WI38 (cell line): ENCODE measurements around the gene EVPLL.

Experiments
- H3K4me3 ChIP-seq: 2 replicates; pipeline ENCODE4 v1.5.1; 2011; ENCODE audit warnings: low read depth, mild to moderate bottlenecking, control low read depth, low read length
- TF ChIP-seq, protein P1 (sequence below): IDR thresholded peaks from 2 replicates; pipeline ENCODE4 v1.5.1; 2012; ENCODE audit warnings: low read depth, mild to moderate bottlenecking, control low read depth, low read length

Gene EVPLL

DNA sequence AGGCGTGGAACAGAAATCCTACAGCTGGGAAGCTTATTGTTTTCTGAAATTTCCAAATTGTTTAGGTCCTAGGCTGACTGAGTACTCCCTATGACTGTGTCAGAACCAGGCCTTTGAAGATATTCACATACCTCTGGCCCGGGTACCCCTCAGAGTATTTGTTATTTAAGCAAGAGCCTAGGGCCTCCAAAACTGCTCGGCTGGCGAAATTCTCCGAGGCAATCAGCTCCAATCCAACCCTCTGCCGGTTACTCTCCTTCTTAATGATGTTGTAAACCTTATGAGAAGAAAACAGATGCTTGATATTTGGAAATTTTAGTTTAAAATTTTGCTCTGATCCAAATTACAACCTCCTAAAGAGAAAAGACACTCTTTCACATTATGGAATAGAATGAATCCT is 24.0 kb upstream of the EVPLL start:
- no peak overlapping the region for H3K4me3 ChIP-seq
- TF ChIP-seq, protein P1, sequence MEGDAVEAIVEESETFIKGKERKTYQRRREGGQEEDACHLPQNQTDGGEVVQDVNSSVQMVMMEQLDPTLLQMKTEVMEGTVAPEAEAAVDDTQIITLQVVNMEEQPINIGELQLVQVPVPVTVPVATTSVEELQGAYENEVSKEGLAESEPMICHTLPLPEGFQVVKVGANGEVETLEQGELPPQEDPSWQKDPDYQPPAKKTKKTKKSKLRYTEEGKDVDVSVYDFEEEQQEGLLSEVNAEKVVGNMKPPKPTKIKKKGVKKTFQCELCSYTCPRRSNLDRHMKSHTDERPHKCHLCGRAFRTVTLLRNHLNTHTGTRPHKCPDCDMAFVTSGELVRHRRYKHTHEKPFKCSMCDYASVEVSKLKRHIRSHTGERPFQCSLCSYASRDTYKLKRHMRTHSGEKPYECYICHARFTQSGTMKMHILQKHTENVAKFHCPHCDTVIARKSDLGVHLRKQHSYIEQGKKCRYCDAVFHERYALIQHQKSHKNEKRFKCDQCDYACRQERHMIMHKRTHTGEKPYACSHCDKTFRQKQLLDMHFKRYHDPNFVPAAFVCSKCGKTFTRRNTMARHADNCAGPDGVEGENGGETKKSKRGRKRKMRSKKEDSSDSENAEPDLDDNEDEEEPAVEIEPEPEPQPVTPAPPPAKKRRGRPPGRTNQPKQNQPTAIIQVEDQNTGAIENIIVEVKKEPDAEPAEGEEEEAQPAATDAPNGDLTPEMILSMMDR, result no peak

DNA sequence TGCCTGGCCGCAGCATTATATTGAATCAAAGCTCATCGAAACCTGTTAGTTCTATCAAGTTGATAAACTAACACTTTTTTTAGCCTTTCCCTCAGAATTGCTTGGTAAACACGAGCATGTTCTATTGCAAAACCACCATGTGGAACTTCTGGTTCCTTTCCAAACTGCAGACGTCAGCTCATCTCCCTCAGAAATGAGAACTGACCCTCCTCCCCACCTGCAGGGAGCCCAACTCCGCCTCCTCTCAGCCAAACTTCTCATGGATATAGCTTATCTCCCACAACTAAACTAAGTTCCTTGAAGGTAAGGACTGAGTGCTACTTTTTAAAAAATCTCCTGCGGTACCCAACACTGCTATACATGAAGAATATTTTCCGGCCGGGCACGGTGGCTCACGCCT is 21.0 kb upstream of the EVPLL start:
- TF ChIP-seq, protein P1, result no peak

DNA sequence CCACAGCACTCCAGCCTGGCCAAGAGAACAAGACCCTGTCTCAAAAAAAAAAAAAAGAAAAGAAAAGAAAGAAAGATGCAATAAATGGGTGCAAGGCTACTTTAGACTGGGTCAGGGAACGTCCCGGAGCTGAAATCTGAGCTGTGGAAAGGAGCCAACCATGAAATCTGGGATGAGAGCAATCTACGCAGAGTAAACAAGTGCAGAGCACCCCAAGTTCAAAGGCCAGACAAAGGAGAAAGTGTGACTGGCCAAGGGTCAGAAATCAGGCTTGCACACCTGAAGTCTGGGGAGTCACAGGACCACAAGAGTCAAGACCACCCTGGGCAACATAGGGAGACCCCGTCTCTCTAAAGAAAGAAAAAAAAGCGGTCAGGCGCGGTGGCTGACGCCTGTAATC is 17.1 kb upstream of the EVPLL start:
- no peak overlapping the region for H3K4me3 ChIP-seq
- TF ChIP-seq, protein P1, result no peak

More for the DNA sequence above, 21.0 kb upstream of the EVPLL start:
- H3K4me3 ChIP-seq, result no peak overlapping the region

DNA sequence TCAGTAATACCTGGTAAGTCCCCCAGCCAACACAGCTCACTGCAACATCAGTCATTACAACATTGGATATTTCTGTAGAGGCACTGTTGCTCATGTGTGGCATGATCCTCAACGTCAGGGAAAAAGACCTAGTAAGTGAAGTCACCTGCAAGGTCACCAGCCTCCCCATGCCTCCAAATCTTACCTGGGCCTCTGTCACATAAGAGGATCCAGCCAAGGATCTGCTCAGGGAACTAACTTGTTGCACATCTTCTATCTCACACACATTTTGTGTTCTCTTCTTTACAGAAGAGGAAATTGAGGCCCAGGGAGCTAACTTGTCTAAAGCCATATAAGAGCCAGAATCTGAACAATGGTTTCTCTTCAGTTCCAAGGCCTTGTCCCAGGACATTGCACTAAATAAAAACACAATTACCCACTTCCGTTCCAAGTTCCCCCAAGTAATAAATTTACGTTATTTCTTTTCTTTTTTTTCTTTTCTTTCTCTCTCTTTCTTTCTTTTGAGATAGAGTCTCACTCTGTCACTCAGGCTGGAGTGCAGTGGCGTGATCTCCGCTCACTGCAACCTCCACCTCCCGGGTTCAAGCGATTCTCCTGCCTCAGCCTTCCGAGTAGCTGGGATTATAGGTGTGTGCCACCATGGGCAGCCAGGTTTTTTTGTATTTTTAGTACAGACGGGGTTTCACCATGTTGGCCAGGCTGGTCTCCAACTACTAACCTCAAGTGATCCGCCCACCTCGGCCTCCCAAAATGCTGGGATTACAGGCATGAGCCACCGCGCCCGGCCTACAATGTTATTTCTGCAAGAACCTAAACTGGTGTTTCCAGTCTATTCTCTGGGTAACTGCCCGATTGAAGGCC is 15.5 kb upstream of the EVPLL start:
- peak overlapping the region; percentile 78 for H3K4me3 ChIP-seq
- TF ChIP-seq, protein P1, result no peak

DNA sequence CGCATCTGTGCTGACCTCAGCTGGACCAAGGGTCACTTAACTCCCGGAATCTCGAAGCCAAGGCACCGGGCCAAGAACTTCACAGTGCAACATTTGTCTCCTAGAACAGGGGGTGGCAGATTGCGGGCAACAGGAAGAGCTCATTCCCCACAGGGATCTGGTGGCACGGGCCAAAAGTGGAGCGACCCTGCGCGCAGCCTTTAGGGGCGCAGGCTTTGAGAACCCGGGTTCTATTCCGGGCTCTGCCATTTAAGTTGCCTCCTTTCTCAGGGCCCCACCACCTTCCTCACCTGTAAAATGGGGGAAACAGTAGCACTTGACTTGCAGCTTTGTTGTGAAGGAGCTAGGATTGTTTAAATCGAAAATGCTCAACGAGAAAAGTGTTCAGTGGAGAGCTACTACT is 14.9 kb upstream of the EVPLL start:
- TF ChIP-seq, protein P1, result no peak
- peak overlapping the region; percentile 78 for H3K4me3 ChIP-seq

DNA sequence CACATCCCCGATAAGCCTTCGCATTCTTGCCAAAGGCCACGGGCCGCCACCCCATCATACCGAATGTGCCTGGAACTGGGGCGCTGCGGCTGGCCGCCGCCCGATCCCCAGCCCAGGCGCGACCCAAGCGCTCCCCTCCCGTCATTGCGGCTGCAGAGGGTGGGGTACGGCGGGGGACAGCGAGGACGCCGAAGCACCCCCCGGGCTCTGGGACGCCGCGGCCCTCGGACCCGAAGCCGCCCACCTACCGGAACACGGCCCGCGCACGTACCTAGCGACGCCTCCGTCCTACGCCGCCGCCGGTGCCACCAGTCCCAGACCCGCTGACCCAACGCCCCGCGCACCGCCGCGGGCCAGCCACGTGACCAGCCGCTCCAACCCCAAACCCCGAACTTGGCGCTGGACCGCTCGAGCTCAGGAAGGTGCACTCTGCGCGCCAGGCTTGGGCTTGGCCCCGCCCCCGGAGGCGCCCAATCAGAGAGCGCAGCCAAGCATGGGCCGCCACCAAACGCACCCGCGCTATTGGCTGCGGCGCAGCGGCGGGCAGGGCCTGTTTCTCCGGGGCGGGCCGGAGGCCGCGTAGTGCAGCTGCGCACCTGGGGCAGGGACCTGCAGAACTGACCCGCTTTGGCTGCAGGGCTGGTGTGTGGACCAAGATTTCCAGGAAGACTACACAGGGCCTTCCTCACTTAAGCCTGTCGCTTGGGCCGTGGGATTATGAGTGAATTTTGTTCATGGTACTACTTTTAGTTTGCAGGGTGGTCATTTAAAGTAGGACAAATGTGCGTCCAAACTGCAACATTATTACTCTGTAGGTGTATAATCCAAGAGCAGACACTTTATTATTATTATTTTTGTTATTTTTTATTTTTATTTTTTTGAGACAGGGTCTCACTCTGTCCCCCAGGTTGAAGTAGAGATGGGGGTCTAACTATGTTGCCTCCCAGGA is 14.2 kb upstream of the EVPLL start, which contains the start of gene SHMT1:
Gene SHMT1, minus strand, starts transcription at position 450 of the 949 bp plus-strand sequence. CDS start 7,569 bp downstream, outside the sequence.
- H3K4me3 ChIP-seq, result peak within 1 kb of the TSS; percentile 78
- TF ChIP-seq, protein P1, result no peak
